BE2C (cell line): ENCODE results near the gene UEVLD.

Source experiments
- DNase-seq: peaks from one replicate; pipeline ENCODE4 v3.0.0-alpha.2; 2020
- H3K27me3 ChIP-seq: fragments of 250-450 bp; sonication (Bioruptor Pico); 2 replicates; pipeline ENCODE4 v1.5.1; 2020; ENCODE audit warnings: mild to moderate bottlenecking
- H3K36me3 ChIP-seq: fragments of 250-450 bp; sonication (Bioruptor Pico); 2 replicates; pipeline ENCODE4 v1.5.1; 2020; ENCODE audit warnings: mild to moderate bottlenecking
- H3K4me1 ChIP-seq: fragments of 250-450 bp; sonication (Bioruptor Pico); 2 replicates; pipeline ENCODE4 v1.5.1; 2020
- H3K4me3 ChIP-seq: 2 replicates; pipeline ENCODE4 v1.5.1; 2011; ENCODE audit warnings: low read depth, low read length
- H3K9me3 ChIP-seq: fragments of 250-450 bp; sonication (Bioruptor Pico); 2 replicates; pipeline ENCODE4 v1.5.1; 2020
- CTCF ChIP-seq: IDR thresholded peaks from 2 replicates; pipeline ENCODE4 v1.5.1; 2012; ENCODE audit warnings: mild to moderate bottlenecking, low read depth, low read length

The UEVLD gene

GRCh38 chr11:18534245-18534644 lies 54.3 kb downstream of the UEVLD start:
- Histone ChIP-seq H3K4me1 (no peaks in the 10 kb centered on the region), H3K9me3 (no peaks in the 10 kb centered on the region), H3K4me3 (no peak overlapping the region), H3K36me3 (no peaks in the 10 kb centered on the region), H3K27me3 (no peaks in the 10 kb centered on the region)
- no peak for TF ChIP-seq CTCF
- no peak for DNase-seq

- Histone ChIP-seq H3K4me1 (no peaks in the 10 kb centered on the region), H3K9me3 (no peaks in the 10 kb centered on the region), H3K27me3 (no peaks in the 10 kb centered on the region), H3K4me3 (no peak overlapping the region), H3K36me3 (no peaks in the 10 kb centered on the region)
- DNase-seq: no peak
- no peak for TF ChIP-seq CTCF
Measured at GRCh38 chr11:18533365-18533764, 55.2 kb downstream of the UEVLD start.

- no peaks in the 10 kb centered on the region for H3K4me1 ChIP-seq
- no peaks in the 10 kb centered on the region for H3K36me3 ChIP-seq
- no peak for TF ChIP-seq CTCF
- H3K4me3 ChIP-seq: peak overlapping the region; percentile 87
- no peak for DNase-seq
- H3K27me3 ChIP-seq: no peaks in the 10 kb centered on the region
- H3K9me3 ChIP-seq: no peaks in the 10 kb centered on the region
Measured at GRCh38 chr11:18527512-18527911, 61.0 kb downstream of the UEVLD start.

- Histone ChIP-seq H3K4me3 (peak within 1 kb of the TSS; percentile 87), H3K36me3 (no peaks in the 10 kb centered on the region), H3K9me3 (no peaks in the 10 kb centered on the region), H3K27me3 (no peaks in the 10 kb centered on the region), H3K4me1 (no peaks in the 10 kb centered on the region)
- TF ChIP-seq CTCF: no peak
- peak; percentile 90 for DNase-seq
Measured at GRCh38 chr11:18526521-18527296, 61.8 kb downstream of the UEVLD start, which contains the start of gene TSG101. Gene TSG101, minus strand, starts transcription at chr11:18526942. Its CDS starts 126 bp downstream, at chr11:18526816.

GRCh38 chr11:18526130-18526520 lies 62.4 kb downstream of the UEVLD start:
- H3K4me3 ChIP-seq: peak overlapping the region; percentile 87
- H3K4me1 ChIP-seq: no peaks in the 10 kb centered on the region
- H3K27me3 ChIP-seq: no peaks in the 10 kb centered on the region
- H3K9me3 ChIP-seq: no peaks in the 10 kb centered on the region
- no peak for DNase-seq
- TF ChIP-seq CTCF: no peak
- no peaks in the 10 kb centered on the region for H3K36me3 ChIP-seq

GRCh38 chr11:18524248-18524647 lies 64.3 kb downstream of the UEVLD start:
- H3K36me3 ChIP-seq: no peaks in the 10 kb centered on the region
- no peaks in the 10 kb centered on the region for H3K4me1 ChIP-seq
- H3K27me3 ChIP-seq: no peaks in the 10 kb centered on the region
- H3K4me3 ChIP-seq: no peak overlapping the region
- TF ChIP-seq CTCF: no peak
- H3K9me3 ChIP-seq: no peaks in the 10 kb centered on the region
- DNase-seq: no peak
